ENCODE results near the gene LRBA. TPM values are rescaled to one million over a fixed set of nuclear protein-coding genes. Genes with fewer than 3 reads are reported as not detected.
"Not testable (repeated sequence)": the region's sequence is repeated elsewhere in the genome, so short reads cannot be mapped to it uniquely, and the experiment has no call there.

The LRBA gene
- total RNA-seq, 1 donor from 2014 or later: 46.2 TPM

DNA sequence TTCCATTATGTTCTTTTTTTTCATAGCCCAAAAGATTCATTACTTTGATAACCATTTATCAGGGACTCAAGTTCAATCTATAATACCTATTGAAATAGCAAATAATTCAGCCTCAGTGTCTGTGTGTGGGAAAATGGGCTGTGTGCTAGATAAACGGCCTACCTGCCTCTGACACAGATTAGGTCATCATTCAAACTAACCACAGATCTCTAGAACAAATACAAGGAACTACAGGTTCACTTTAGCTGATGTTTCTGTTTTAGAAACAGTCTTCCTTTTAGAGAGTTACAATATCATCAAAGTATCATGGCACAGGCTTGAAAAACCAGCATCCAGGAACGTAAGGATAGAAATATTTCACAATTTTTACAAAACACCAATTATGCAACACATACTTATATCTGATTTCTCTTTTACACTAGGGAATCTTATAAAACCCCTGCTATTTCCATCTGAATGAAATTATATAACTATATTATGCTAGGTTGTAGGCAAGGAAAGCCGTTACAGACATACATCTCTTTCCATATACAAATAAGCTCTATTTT lies 489.7 kb downstream of the LRBA start:
- Histone ChIP-seq H3K4me3 (no peak overlapping the region), H3K36me3 (no peaks in the 10 kb centered on the region), H3K27me3 (ENCODE audit: low read depth) (no peaks in the 10 kb centered on the region), H3K4me1 (no peaks in the 10 kb centered on the region), H3K9me3 (no peaks in the 10 kb centered on the region), H3K27ac (no peak overlapping the region)
- DNase-seq: no peak
- TF ChIP-seq CTCF (IDR thresholded peaks at IDR 0.05): no peak
- ATAC-seq: no peak
- intact Hi-C loops (cut with DNase I): no loop called here

GRCh38 chr4:150518559-150518958 lies 496.5 kb downstream of the LRBA start:
- no peaks in the 10 kb centered on the region for H3K27me3 ChIP-seq (ENCODE audit: low read depth)
- intact Hi-C loops (cut with DNase I): no loop called here
- no peaks in the 10 kb centered on the region for H3K36me3 ChIP-seq
- DNase-seq (no peak), ATAC-seq (no peak)
- TF ChIP-seq CTCF (IDR thresholded peaks at IDR 0.05): no peak
- no peak overlapping the region for H3K27ac ChIP-seq
- H3K4me1 ChIP-seq: no peaks in the 10 kb centered on the region
- no peak overlapping the region for H3K4me3 ChIP-seq
- no peaks in the 10 kb centered on the region for H3K9me3 ChIP-seq

DNA sequence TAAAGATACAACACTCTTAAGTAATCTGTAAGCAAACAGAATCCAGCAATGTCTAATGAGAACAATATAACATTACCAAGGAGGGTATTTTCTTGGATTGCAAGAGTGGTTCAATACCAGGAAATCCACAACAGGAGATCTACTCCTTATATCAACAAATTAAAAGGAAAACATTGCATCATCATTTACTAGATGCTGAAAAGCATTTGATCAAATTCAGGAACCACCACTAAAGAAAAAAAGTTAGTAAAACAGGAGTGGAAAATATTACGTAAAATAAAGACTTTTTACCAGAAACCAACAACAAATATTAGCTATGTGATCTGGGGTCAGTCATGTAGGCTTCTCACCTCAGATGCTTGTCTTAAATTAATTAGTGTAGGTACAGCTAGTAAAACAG lies 499.9 kb downstream of the LRBA start:
- intact Hi-C loops (cut with DNase I): no loop called here
- Histone ChIP-seq H3K9me3 (no peaks in the 10 kb centered on the region), H3K27ac (no peak overlapping the region), H3K36me3 (no peaks in the 10 kb centered on the region), H3K27me3 (ENCODE audit: low read depth) (no peaks in the 10 kb centered on the region), H3K4me1 (no peaks in the 10 kb centered on the region), H3K4me3 (no peak overlapping the region)
- no peak for DNase-seq
- TF ChIP-seq CTCF (IDR thresholded peaks at IDR 0.05): no peak
- ATAC-seq: no peak

- no peak overlapping the region for H3K4me3 ChIP-seq
- intact Hi-C loops (cut with DNase I): no loop called here
- H3K4me1 ChIP-seq: no peaks in the 10 kb centered on the region
- DNase-seq: no peak
- no peak for TF ChIP-seq CTCF (IDR thresholded peaks at IDR 0.05)
- H3K27me3 ChIP-seq (ENCODE audit: low read depth): no peaks in the 10 kb centered on the region
- no peaks in the 10 kb centered on the region for H3K36me3 ChIP-seq
- ATAC-seq: no peak
- H3K9me3 ChIP-seq: no peaks in the 10 kb centered on the region
- H3K27ac ChIP-seq: no peak overlapping the region
Measured at GRCh38 chr4:150514709-150515108, 500.4 kb downstream of the LRBA start.

- no peaks in the 10 kb centered on the region for H3K27me3 ChIP-seq (ENCODE audit: low read depth)
- H3K36me3 ChIP-seq: no peaks in the 10 kb centered on the region
- H3K9me3 ChIP-seq: no peaks in the 10 kb centered on the region
- H3K4me3 ChIP-seq: no peak overlapping the region
- no peak overlapping the region for H3K27ac ChIP-seq
- TF ChIP-seq CTCF (IDR thresholded peaks at IDR 0.05): no peak
- DNase-seq (no peak), ATAC-seq (no peak)
- no peaks in the 10 kb centered on the region for H3K4me1 ChIP-seq
- intact Hi-C loops (cut with DNase I): no loop called here
Measured at GRCh38 chr4:150510176-150510865, 504.8 kb downstream of the LRBA start.

GRCh38 chr4:150507656-150508055 lies 507.4 kb downstream of the LRBA start:
- H3K27me3 ChIP-seq (ENCODE audit: low read depth); H3K4me1 ChIP-seq; H3K4me3 ChIP-seq; intact Hi-C loops (cut with DNase I); H3K27ac ChIP-seq; ATAC-seq; DNase-seq; H3K9me3 ChIP-seq; H3K36me3 ChIP-seq: not testable (repeated sequence)

All from lower lobe of right lung (tissue), 2 donors.